Liver (tissue), 9 donors: ENCODE results near the gene GATA3. TPM values are rescaled to one million over a fixed set of nuclear protein-coding genes. Genes with fewer than 3 reads are reported as not detected.

Experiments used
- DNase-seq: peaks from one replicate; pipeline ENCODE4 v3.0.0-alpha.2; 2017; ENCODE audit warnings: low spot score
- H3K27ac ChIP-seq, 2 donors: one replicate each; pipeline ENCODE4 v1.7.0; 2013; ENCODE audit warnings: inconsistent platforms in 2 of 2, low read length in 2 of 2, control low read depth in 1 of 2, low read depth in 1 of 2, mild to moderate bottlenecking in 1 of 2
- H3K27me3 ChIP-seq, 4 donors: one replicate each; pipeline versions ENCODE4 v1.6.1 to v1.7.0; 2013; ENCODE audit warnings: low read length in 3 of 4, inconsistent platforms in 1 of 4, mild to moderate bottlenecking in 1 of 4, moderate library complexity in 1 of 4; ENCODE audit not compliant: control insufficient read depth in 4 of 4, insufficient read depth in 4 of 4
- H3K36me3 ChIP-seq, 4 donors: one replicate each; pipeline versions ENCODE4 v1.6.1 to v1.7.0; 2013; ENCODE audit warnings: low read length in 3 of 4, mild to moderate bottlenecking in 3 of 4, low read depth in 1 of 4, moderate library complexity in 1 of 4; ENCODE audit not compliant: control insufficient read depth in 4 of 4, insufficient read depth in 3 of 4
- H3K4me1 ChIP-seq, 4 donors: one replicate each; pipeline versions ENCODE4 v1.6.1 to v1.7.0; 2013; ENCODE audit warnings: low read length in 3 of 4, mild to moderate bottlenecking in 3 of 4, moderate library complexity in 1 of 4; ENCODE audit not compliant: control insufficient read depth in 4 of 4, insufficient read depth in 4 of 4
- H3K4me3 ChIP-seq, 3 donors: one replicate each; pipeline versions ENCODE4 v1.6.1 to v1.7.0; 2013; ENCODE audit warnings: low read length in 3 of 3, control low read depth in 1 of 3, low read depth in 1 of 3, mild to moderate bottlenecking in 1 of 3
- H3K9ac ChIP-seq, 2 donors: one replicate each; pipeline ENCODE4 v1.7.0; 2013; ENCODE audit warnings: low read length in 2 of 2, mild to moderate bottlenecking in 2 of 2, moderate library complexity in 2 of 2, control low read depth in 1 of 2, low read depth in 1 of 2
- H3K9me3 ChIP-seq, 4 donors: one replicate each; pipeline versions ENCODE4 v1.6.1 to v1.7.0; 2013; ENCODE audit warnings: low read length in 3 of 4; ENCODE audit not compliant: control insufficient read depth in 4 of 4
- ATF3 ChIP-seq: IDR thresholded peaks from 2 replicates; pipeline ENCODE4 v1.6.1; 2016; ENCODE audit warnings: antibody characterized with exemption
- CTCF ChIP-seq: fragments of 150-350 bp; IDR thresholded peaks from 2 replicates; pipeline ENCODE4 v1.5.1; 2017; ENCODE audit warnings: improper control_type of control experiment, low read depth, low read length; ENCODE audit not compliant: missing input control
- EGR1 ChIP-seq, 2 donors: IDR thresholded peaks; 2 replicates each; pipeline ENCODE4 v1.6.1; 2016 to 2018; ENCODE audit warnings: antibody characterized with exemption in 2 of 2, low read depth in 2 of 2
- FOXA1 ChIP-seq: IDR thresholded peaks from 2 replicates; pipeline ENCODE4 v1.6.1; 2016; ENCODE audit warnings: antibody characterized with exemption
- FOXA2 ChIP-seq: IDR thresholded peaks from 2 replicates; pipeline ENCODE4 v1.6.1; 2016; ENCODE audit warnings: antibody characterized with exemption
- GABPA ChIP-seq, 2 donors: IDR thresholded peaks in 1 of 2; conservative IDR thresholded peaks in 1 of 2; 2 replicates each; pipeline ENCODE4 v1.6.1; 2016; ENCODE audit warnings: antibody characterized with exemption in 2 of 2, mild to moderate bottlenecking in 1 of 2, moderate library complexity in 1 of 2
- HNF4A ChIP-seq, 2 donors: conservative IDR thresholded peaks; 2 replicates each; pipeline ENCODE4 v1.6.1; 2016; ENCODE audit warnings: antibody characterized with exemption in 2 of 2, mild to moderate bottlenecking in 2 of 2
- HNF4G ChIP-seq: IDR thresholded peaks from 2 replicates; pipeline ENCODE4 v1.6.1; 2016; ENCODE audit warnings: antibody characterized with exemption
- JUND ChIP-seq, 2 donors: IDR thresholded peaks; 2 replicates each; pipeline ENCODE4 v1.6.1; 2016; ENCODE audit warnings: antibody characterized with exemption in 2 of 2
- MAX ChIP-seq: IDR thresholded peaks from 2 replicates; pipeline ENCODE4 v1.6.1; 2016; ENCODE audit warnings: antibody characterized with exemption
- NR2F2 ChIP-seq: IDR thresholded peaks from 2 replicates; pipeline ENCODE4 v1.6.1; 2016; ENCODE audit warnings: antibody characterized with exemption
- RAD21 ChIP-seq, 2 donors: IDR thresholded peaks; 2 replicates each; pipeline ENCODE4 v1.6.1; 2016; ENCODE audit warnings: antibody characterized with exemption in 2 of 2, mild to moderate bottlenecking in 2 of 2
- REST ChIP-seq: IDR thresholded peaks from 2 replicates; pipeline ENCODE4 v1.6.1; 2016; ENCODE audit warnings: antibody characterized with exemption, mild to moderate bottlenecking
- RXRA ChIP-seq, 2 donors: IDR thresholded peaks; 2 replicates each; pipeline ENCODE4 v1.6.1; 2017 to 2018; ENCODE audit warnings: antibody characterized with exemption in 2 of 2, mild to moderate bottlenecking in 1 of 2
- SP1 ChIP-seq: IDR thresholded peaks from 2 replicates; pipeline ENCODE4 v1.6.1; 2018; ENCODE audit warnings: antibody characterized with exemption, mild to moderate bottlenecking
- TAF1 ChIP-seq: conservative IDR thresholded peaks from 2 replicates; pipeline ENCODE4 v1.6.1; 2016; ENCODE audit warnings: antibody characterized with exemption, mild to moderate bottlenecking
- YY1 ChIP-seq: IDR thresholded peaks from 2 replicates; pipeline ENCODE4 v1.6.1; 2016; ENCODE audit warnings: antibody characterized with exemption, mild to moderate bottlenecking
- ZBTB33 ChIP-seq: IDR thresholded peaks from 2 replicates; pipeline ENCODE4 v1.6.1; 2016; ENCODE audit warnings: antibody characterized with exemption
- WGBS: extraction: QIAGEN DNeasy Blood & Tissue Kit; methylation state at CpG from one replicate; pipeline ENCODE4 v1.1.7; 2013; 5-methylcytosine and 5-hydroxymethylcytosine counted together
- polyA plus RNA-seq, 2 donors: library from polyadenylated mRNA; stranded (reverse) in 1 of 2; unstranded in 1 of 2; fragments of 200-250 nt in 1 of 2; fragments of >200 nt in 1 of 2; fragmentation: Nextera tagmentation in 1 of 2; extraction: Ambion mirVana in 1 of 2; gene quantifications; one replicate each; pipeline versions ENCODE4 v1.2.1 to v1.2.3, GENCODE V29; 2013 to 2015
- total RNA-seq, 2 donors: library from RNA; depleted of rRNA; stranded (reverse); fragments of >200 nt; gene quantifications; one replicate each; pipeline ENCODE4 v1.2.3, GENCODE V29; 2014
- donor health status: healthy.
- donor health status: healthy.
- donor health status: healthy.
- donor health status: healthy.
- donor health status: healthy.

GATA3 gene
- total and polyA plus RNA-seq, 4 donors: 0.08 to 0.51 (median 0.21) TPM

GRCh38 chr10:8033812-8034465 lies 20.5 kb upstream of the GATA3 start:
- 10% methylated on average over 45 of the region's 45 CpGs for WGBS
- Histone ChIP-seq H3K27me3 (peaks cover 0 to 32% (median 14%) of the 10 kb centered on the region in 4 donors), H3K9me3 (peaks cover 0 to 2% (median under 1%) of the 10 kb centered on the region in 4 donors), H3K9ac (no peak overlapping the region), H3K36me3 (no peaks in the 10 kb centered on the region), H3K27ac (no peak overlapping the region), H3K4me3 (peak overlapping the region in 1 of 3 donors; percentile 38), H3K4me1 (peaks cover 5 to 16% (median 11%) of the 10 kb centered on the region in 4 donors)
- DNase-seq: no peak
- TF ChIP-seq REST (no peak), JUND (IDR thresholded peaks at IDR 0.05) (no peak), RXRA (IDR thresholded peaks at IDR 0.05) (no peak), RAD21 (IDR thresholded peaks at IDR 0.05) (no peak), HNF4G (no peak), MAX (no peak), YY1 (no peak), NR2F2 (no peak), SP1 (no peak), ATF3 (no peak), EGR1 (IDR thresholded peaks at IDR 0.05; ENCODE audit: low read depth in 2 of 2) (no peak), HNF4A (conservative IDR thresholded peaks at IDR 0.05) (no peak), FOXA2 (no peak), TAF1 (no peak), FOXA1 (no peak)

GRCh38 chr10:8034466-8035005 lies 20.0 kb upstream of the GATA3 start:
- H3K27me3 ChIP-seq: peaks cover 0 to 38% (median 14%) of the 10 kb centered on the region in 4 donors
- TF ChIP-seq TAF1 (no peak), MAX (no peak), CTCF (no peak), RXRA (IDR thresholded peaks at IDR 0.05) (no peak), REST (no peak), ZBTB33 (no peak), FOXA1 (no peak), RAD21 (IDR thresholded peaks at IDR 0.05) (no peak), GABPA (IDR thresholded peaks at IDR 0.05 in 1 of 2, conservative IDR thresholded peaks at IDR 0.05 in 1 of 2) (no peak), NR2F2 (no peak), HNF4A (conservative IDR thresholded peaks at IDR 0.05) (no peak), JUND (IDR thresholded peaks at IDR 0.05) (no peak), FOXA2 (no peak), YY1 (no peak), SP1 (no peak), EGR1 (IDR thresholded peaks at IDR 0.05; ENCODE audit: low read depth in 2 of 2) (no peak), HNF4G (no peak)

More at GRCh38 chr10:8034466-8035005, 20.0 kb upstream of the GATA3 start:
- no peak overlapping the region for H3K9ac ChIP-seq
- H3K27ac ChIP-seq: no peak overlapping the region
- H3K4me3 ChIP-seq: peak overlapping the region in 1 of 3 donors; percentile 38
- peaks cover 5 to 16% (median 11%) of the 10 kb centered on the region in 4 donors for H3K4me1 ChIP-seq
- no peaks in the 10 kb centered on the region for H3K36me3 ChIP-seq
- H3K9me3 ChIP-seq: peaks cover 0 to 3% (median under 1%) of the 10 kb centered on the region in 4 donors
- DNase-seq: no peak
- 4% methylated on average over 37 of the region's 37 CpGs for WGBS
